ENCODE data around the gene CTAGE9. TPM values are rescaled to one million over a fixed set of nuclear protein-coding genes. Genes with fewer than 3 reads are reported as not detected.
"Not testable (repeated sequence)": the region's sequence is repeated elsewhere in the genome, so short reads cannot be mapped to it uniquely, and the experiment has no call there.

The CTAGE9 gene
- total RNA-seq, 4 donors from 2014 or later: 0.19 TPM; not detected in 3

DNA sequence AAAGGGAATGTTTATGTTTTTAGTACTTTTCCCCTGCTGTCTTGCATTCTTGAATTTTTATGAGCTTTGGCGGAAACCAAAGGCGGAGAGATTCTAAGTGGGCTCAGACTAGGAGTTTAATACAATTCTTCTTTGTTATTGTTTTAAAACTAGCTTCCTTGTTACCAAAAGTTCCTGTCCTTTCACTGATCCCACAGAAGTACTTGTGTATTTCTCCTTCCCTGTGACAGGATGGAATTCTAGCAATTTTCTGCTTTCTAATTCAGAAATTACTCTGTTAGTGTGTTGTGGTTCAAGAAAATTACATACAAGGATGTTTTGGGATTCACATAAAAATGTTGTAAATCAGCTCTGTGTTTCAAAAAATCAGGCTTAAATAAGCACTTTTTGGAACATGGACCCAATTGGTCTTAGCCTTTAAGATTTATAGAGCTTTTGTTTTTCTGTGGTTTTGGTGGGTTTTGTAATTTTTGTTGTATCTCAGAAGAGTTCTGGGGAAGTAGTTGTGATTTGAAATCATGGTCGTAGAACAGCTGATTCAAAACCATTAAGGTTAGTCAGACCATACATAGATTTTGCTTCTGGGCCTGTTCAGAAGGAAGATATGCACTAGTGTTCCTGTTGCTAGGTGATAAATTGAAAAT, 17.6 kb upstream of the CTAGE9 start:
- no peak for ATAC-seq (ENCODE audit: low FRiP score)
- DNase-seq (ENCODE audit: low spot score): no peak
- TF ChIP-seq, protein P1, sequence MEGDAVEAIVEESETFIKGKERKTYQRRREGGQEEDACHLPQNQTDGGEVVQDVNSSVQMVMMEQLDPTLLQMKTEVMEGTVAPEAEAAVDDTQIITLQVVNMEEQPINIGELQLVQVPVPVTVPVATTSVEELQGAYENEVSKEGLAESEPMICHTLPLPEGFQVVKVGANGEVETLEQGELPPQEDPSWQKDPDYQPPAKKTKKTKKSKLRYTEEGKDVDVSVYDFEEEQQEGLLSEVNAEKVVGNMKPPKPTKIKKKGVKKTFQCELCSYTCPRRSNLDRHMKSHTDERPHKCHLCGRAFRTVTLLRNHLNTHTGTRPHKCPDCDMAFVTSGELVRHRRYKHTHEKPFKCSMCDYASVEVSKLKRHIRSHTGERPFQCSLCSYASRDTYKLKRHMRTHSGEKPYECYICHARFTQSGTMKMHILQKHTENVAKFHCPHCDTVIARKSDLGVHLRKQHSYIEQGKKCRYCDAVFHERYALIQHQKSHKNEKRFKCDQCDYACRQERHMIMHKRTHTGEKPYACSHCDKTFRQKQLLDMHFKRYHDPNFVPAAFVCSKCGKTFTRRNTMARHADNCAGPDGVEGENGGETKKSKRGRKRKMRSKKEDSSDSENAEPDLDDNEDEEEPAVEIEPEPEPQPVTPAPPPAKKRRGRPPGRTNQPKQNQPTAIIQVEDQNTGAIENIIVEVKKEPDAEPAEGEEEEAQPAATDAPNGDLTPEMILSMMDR (IDR thresholded peaks at IDR 0.05): no peak

GRCh38 chr6:131727868-131728267, 17.1 kb upstream of the CTAGE9 start:
- TF ChIP-seq, protein P1 (IDR thresholded peaks at IDR 0.05): no peak

GRCh38 chr6:131727467-131727866, 16.6 kb upstream of the CTAGE9 start:
- TF ChIP-seq, protein P1 (IDR thresholded peaks at IDR 0.05): no peak
- DNase-seq (ENCODE audit: low spot score) (no peak), ATAC-seq (ENCODE audit: low FRiP score) (no peak)

More at GRCh38 chr6:131727868-131728267, 17.1 kb upstream of the CTAGE9 start:
- ATAC-seq (ENCODE audit: low FRiP score): no peak
- DNase-seq (ENCODE audit: low spot score): no peak

- ATAC-seq (ENCODE audit: low FRiP score) (no peak), DNase-seq (ENCODE audit: low spot score) (no peak)
- TF ChIP-seq, protein P1 (IDR thresholded peaks at IDR 0.05): no peak
Measured at GRCh38 chr6:131724114-131724513, 13.3 kb upstream of the CTAGE9 start.

DNA sequence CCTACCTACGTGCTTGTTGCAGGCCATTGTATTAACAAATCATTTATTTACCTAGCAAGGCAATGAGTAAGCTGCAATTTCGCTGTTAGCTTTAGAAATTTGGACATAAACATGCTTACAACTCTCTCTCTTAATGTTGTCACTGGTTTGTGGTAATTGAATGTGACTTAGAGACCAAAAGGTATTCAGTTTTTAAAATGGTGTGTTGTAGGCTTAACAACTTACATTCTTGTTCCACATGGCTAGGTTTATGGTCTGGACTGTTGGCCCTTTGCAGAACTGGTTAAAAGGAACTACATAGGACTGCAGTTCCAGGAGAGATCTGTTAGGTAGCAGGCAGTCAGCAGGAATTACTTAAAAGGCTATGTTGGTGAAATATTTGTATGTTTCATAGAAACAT, 10.3 kb upstream of the CTAGE9 start:
- TF ChIP-seq, protein P1 (IDR thresholded peaks at IDR 0.05): no peak
- no peak for DNase-seq (ENCODE audit: low spot score)
- ATAC-seq (ENCODE audit: low FRiP score): no peak

GRCh38 chr6:131717836-131718542, 7.2 kb upstream of the CTAGE9 start:
- ATAC-seq (ENCODE audit: low FRiP score) (no peak), DNase-seq (ENCODE audit: low spot score) (no peak)
- TF ChIP-seq, protein P1 (IDR thresholded peaks at IDR 0.05): no peak

- not testable (repeated sequence) for DNase-seq (ENCODE audit: low spot score); ATAC-seq (ENCODE audit: low FRiP score)
Measured at GRCh38 chr6:131715567-131715966, 4.8 kb upstream of the CTAGE9 start.

GRCh38 chr6:131703905-131704304, 6.9 kb downstream of the CTAGE9 start:
- DNase-seq (ENCODE audit: low spot score): not testable (repeated sequence)

DNA sequence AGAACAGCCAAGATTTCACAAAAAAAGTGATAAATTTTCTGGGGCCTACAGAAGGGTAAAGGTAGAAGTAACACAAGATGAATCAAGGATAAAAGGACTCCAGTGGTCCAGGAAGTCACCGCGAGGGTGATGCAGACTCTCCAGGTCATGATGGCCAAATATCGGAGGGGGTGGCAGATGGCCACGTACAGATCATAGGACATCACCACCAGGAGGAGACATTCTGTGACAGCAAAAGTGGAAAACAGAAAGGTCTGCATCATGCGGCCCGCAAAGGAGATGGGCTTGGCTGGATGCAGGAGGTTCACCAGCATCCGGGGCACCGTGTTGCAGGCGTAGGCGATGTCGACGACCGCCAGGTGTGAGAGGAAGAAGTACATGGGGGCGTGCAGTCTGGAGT, 10.0 kb downstream of the CTAGE9 start:
- ATAC-seq (ENCODE audit: low FRiP score); DNase-seq (ENCODE audit: low spot score): not testable (repeated sequence)

More at GRCh38 chr6:131703905-131704304, 6.9 kb downstream of the CTAGE9 start:
- ATAC-seq (ENCODE audit: low FRiP score): not testable (repeated sequence)

All from omental fat pad (tissue), 4 donors.